ENCODE measurements around the gene CD9.

Gene CD9

GRCh38 chr12:6236641-6236940, 36.4 kb downstream of the CD9 start:
- no peaks in the 10 kb centered on the region for H3K27me3 ChIP-seq (ENCODE audit: control insufficient read depth in 1 of 2, insufficient read depth in 2 of 2, low read length in 2 of 2)
- H3K27ac ChIP-seq (ENCODE audit: low read depth, low read length): no peak overlapping the region
- peaks cover 54% of the 10 kb centered on the region for H3K4me1 ChIP-seq (ENCODE audit: insufficient read depth, low read length)
- peaks cover 51% of the 10 kb centered on the region for H3K36me3 ChIP-seq (ENCODE audit: insufficient read depth, low read length)
- no peak overlapping the region for H3K4me3 ChIP-seq (ENCODE audit: low read depth in 1 of 2, low read length in 2 of 2)
- H3K9me3 ChIP-seq (ENCODE audit: low read length): no peaks in the 10 kb centered on the region
- H3K9ac ChIP-seq (ENCODE audit: low read length): no peak overlapping the region

- Histone ChIP-seq H3K27ac (ENCODE audit: low read depth, low read length) (no peak overlapping the region), H3K4me1 (ENCODE audit: insufficient read depth, low read length) (peaks cover 45% of the 10 kb centered on the region)
Observed at GRCh38 chr12:6237830-6238229, 37.6 kb downstream of the CD9 start.

DNA sequence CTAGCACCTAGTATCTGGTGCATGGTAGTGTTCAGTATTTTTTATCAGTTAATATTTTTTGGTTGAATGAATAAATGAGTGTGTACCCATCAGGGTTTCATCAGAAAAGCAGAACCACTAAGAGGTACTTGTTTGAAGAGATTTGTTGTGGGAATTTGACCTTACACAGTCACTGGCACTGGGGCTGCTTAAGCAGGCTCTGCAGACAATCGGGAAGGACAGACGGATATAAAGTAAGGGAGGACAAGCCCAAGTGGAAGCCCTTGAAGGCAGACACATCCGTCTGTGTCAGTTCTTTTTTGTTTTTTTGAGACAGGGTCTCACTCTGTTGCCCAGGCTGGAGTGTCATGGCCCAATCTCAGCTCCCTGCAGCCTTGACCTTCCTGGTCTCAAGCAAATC, 38.7 kb downstream of the CD9 start:
- Histone ChIP-seq H3K27me3 (ENCODE audit: control insufficient read depth in 1 of 2, insufficient read depth in 2 of 2, low read length in 2 of 2) (no peaks in the 10 kb centered on the region), H3K4me3 (ENCODE audit: low read depth in 1 of 2, low read length in 2 of 2) (no peak overlapping the region), H3K9ac (ENCODE audit: low read length) (no peak overlapping the region), H3K27ac (ENCODE audit: low read depth, low read length) (no peak overlapping the region), H3K4me1 (ENCODE audit: insufficient read depth, low read length) (peaks cover 35% of the 10 kb centered on the region), H3K9me3 (ENCODE audit: low read length) (no peaks in the 10 kb centered on the region), H3K36me3 (ENCODE audit: insufficient read depth, low read length) (peaks cover 39% of the 10 kb centered on the region)

More at GRCh38 chr12:6237830-6238229, 37.6 kb downstream of the CD9 start:
- Histone ChIP-seq H3K27me3 (ENCODE audit: control insufficient read depth in 1 of 2, insufficient read depth in 2 of 2, low read length in 2 of 2) (no peaks in the 10 kb centered on the region), H3K4me3 (ENCODE audit: low read depth in 1 of 2, low read length in 2 of 2) (no peak overlapping the region), H3K36me3 (ENCODE audit: insufficient read depth, low read length) (peaks cover 49% of the 10 kb centered on the region), H3K9ac (ENCODE audit: low read length) (no peak overlapping the region), H3K9me3 (ENCODE audit: low read length) (no peaks in the 10 kb centered on the region)

- Histone ChIP-seq H3K27me3 (ENCODE audit: control insufficient read depth in 1 of 2, insufficient read depth in 2 of 2, low read length in 2 of 2) (no peaks in the 10 kb centered on the region), H3K36me3 (ENCODE audit: insufficient read depth, low read length) (peaks cover 31% of the 10 kb centered on the region), H3K27ac (ENCODE audit: low read depth, low read length) (no peak overlapping the region), H3K9ac (ENCODE audit: low read length) (no peak overlapping the region), H3K4me3 (ENCODE audit: low read depth in 1 of 2, low read length in 2 of 2) (no peak overlapping the region), H3K4me1 (ENCODE audit: insufficient read depth, low read length) (peaks cover 9% of the 10 kb centered on the region), H3K9me3 (ENCODE audit: low read length) (no peaks in the 10 kb centered on the region)
Observed at GRCh38 chr12:6241495-6241894, 41.3 kb downstream of the CD9 start.

GRCh38 chr12:6249580-6249979, 49.4 kb downstream of the CD9 start:
- Histone ChIP-seq H3K36me3 (ENCODE audit: insufficient read depth, low read length) (no peaks in the 10 kb centered on the region), H3K4me3 (ENCODE audit: low read depth in 1 of 2, low read length in 2 of 2) (no peak overlapping the region), H3K9me3 (ENCODE audit: low read length) (no peaks in the 10 kb centered on the region), H3K27me3 (ENCODE audit: control insufficient read depth in 1 of 2, insufficient read depth in 2 of 2, low read length in 2 of 2) (no peaks in the 10 kb centered on the region), H3K27ac (ENCODE audit: low read depth, low read length) (no peak overlapping the region), H3K9ac (ENCODE audit: low read length) (no peak overlapping the region), H3K4me1 (ENCODE audit: insufficient read depth, low read length) (no peaks in the 10 kb centered on the region)

DNA sequence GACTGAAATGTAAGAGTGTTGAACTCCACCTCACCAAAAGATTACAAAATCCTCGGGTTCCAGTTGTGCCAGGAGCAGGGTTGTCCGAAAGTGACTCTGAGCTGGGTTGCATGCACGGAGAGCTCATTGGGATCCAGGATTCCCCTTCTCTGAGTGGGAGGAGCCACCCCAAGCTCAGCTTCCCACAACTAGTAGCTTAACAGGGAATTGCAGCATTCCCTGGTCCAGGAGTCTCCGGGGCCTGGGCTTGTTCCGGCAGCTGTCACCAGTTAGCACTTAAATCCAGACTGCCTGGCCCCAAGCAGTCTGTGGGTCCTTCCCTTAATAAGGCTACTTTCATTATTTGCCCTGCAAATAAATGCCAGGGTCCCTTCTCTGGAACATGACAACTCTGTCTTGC, 50.1 kb downstream of the CD9 start:
- Histone ChIP-seq H3K36me3 (ENCODE audit: insufficient read depth, low read length) (no peaks in the 10 kb centered on the region), H3K9me3 (ENCODE audit: low read length) (no peaks in the 10 kb centered on the region), H3K27me3 (ENCODE audit: control insufficient read depth in 1 of 2, insufficient read depth in 2 of 2, low read length in 2 of 2) (no peaks in the 10 kb centered on the region), H3K4me3 (ENCODE audit: low read depth in 1 of 2, low read length in 2 of 2) (no peak overlapping the region), H3K4me1 (ENCODE audit: insufficient read depth, low read length) (no peaks in the 10 kb centered on the region), H3K27ac (ENCODE audit: low read depth, low read length) (no peak overlapping the region), H3K9ac (ENCODE audit: low read length) (no peak overlapping the region)

- Histone ChIP-seq H3K27ac (ENCODE audit: low read depth, low read length) (no peak overlapping the region), H3K9ac (ENCODE audit: low read length) (no peak overlapping the region), H3K27me3 (ENCODE audit: control insufficient read depth in 1 of 2, insufficient read depth in 2 of 2, low read length in 2 of 2) (no peaks in the 10 kb centered on the region), H3K4me1 (ENCODE audit: insufficient read depth, low read length) (no peaks in the 10 kb centered on the region), H3K36me3 (ENCODE audit: insufficient read depth, low read length) (no peaks in the 10 kb centered on the region), H3K9me3 (ENCODE audit: low read length) (no peaks in the 10 kb centered on the region), H3K4me3 (ENCODE audit: low read depth in 1 of 2, low read length in 2 of 2) (no peak overlapping the region)
Observed at GRCh38 chr12:6253278-6253677, 53.1 kb downstream of the CD9 start.

DNA sequence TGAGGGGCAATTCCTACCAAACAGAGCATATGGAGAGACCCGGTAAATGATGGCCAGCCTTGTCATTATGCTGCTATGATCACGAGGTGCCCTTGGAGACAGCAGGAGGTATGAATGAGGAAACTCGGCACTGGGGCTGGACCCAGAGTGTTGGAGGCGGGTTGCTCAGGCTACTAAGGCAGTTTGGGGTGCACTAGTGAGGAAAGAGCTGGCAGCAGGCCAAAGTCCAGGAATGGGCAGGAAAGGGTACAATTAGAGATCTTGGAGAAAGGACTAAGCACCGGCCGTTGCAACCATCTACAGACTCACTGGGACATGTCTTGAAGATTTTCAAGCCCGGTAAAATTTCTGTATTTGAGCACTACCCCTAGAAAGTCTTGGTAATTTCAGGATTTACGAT, 54.3 kb downstream of the CD9 start:
- Histone ChIP-seq H3K9ac (ENCODE audit: low read length) (no peak overlapping the region), H3K27ac (ENCODE audit: low read depth, low read length) (no peak overlapping the region), H3K36me3 (ENCODE audit: insufficient read depth, low read length) (no peaks in the 10 kb centered on the region), H3K9me3 (ENCODE audit: low read length) (no peaks in the 10 kb centered on the region), H3K4me1 (ENCODE audit: insufficient read depth, low read length) (no peaks in the 10 kb centered on the region), H3K4me3 (ENCODE audit: low read depth in 1 of 2, low read length in 2 of 2) (no peak overlapping the region), H3K27me3 (ENCODE audit: control insufficient read depth in 1 of 2, insufficient read depth in 2 of 2, low read length in 2 of 2) (no peaks in the 10 kb centered on the region)

DNA sequence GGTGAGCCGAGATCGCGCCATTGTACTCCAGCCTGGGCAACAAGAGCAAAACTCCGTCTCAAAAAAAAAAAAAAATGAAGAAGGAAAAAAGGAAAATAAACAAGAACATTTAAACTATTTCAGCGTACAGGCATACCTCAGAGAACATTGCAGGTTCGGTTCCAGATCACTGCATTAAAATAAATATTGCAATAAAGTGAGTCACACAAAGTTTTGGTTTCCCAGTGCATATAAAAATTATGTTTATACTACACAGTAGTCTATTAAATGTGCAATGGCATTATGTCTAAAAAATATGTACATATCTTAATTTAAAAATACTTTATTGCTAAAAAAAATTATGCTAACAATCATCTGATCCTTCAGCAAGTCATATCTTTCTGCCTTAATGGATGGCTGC, 56.8 kb downstream of the CD9 start:
- H3K36me3 ChIP-seq (ENCODE audit: insufficient read depth, low read length): no peaks in the 10 kb centered on the region
- no peaks in the 10 kb centered on the region for H3K9me3 ChIP-seq (ENCODE audit: low read length)
- no peak overlapping the region for H3K9ac ChIP-seq (ENCODE audit: low read length)
- no peak overlapping the region for H3K4me3 ChIP-seq (ENCODE audit: low read depth in 1 of 2, low read length in 2 of 2)
- H3K4me1 ChIP-seq (ENCODE audit: insufficient read depth, low read length): no peaks in the 10 kb centered on the region
- no peak overlapping the region for H3K27ac ChIP-seq (ENCODE audit: low read depth, low read length)
- no peaks in the 10 kb centered on the region for H3K27me3 ChIP-seq (ENCODE audit: control insufficient read depth in 1 of 2, insufficient read depth in 2 of 2, low read length in 2 of 2)

DNA sequence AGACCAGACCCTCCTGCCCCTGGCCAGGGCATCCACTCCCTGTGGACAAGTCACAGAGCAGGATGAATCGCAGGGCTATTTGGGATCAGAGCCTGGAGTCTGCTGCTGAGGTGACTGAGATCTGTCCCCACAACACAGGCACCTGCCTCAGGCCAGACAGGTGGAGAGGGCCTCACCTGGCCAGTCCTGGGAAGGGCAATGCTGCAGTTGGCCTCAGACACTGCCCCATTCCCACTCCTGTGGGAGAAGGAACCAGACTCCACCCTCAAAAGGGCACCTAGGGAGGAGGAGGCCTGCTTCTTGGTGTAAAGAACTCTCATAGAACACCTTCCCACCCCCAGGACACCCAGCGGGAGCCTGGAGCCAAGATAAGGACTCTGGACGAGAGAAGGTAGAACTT, 62.0 kb downstream of the CD9 start:
- Histone ChIP-seq H3K27ac (ENCODE audit: low read depth, low read length) (no peak overlapping the region), H3K9me3 (ENCODE audit: low read length) (no peaks in the 10 kb centered on the region), H3K4me1 (ENCODE audit: insufficient read depth, low read length) (no peaks in the 10 kb centered on the region), H3K9ac (ENCODE audit: low read length) (no peak overlapping the region), H3K4me3 (ENCODE audit: low read depth in 1 of 2, low read length in 2 of 2) (no peak overlapping the region), H3K36me3 (ENCODE audit: insufficient read depth, low read length) (no peaks in the 10 kb centered on the region), H3K27me3 (ENCODE audit: control insufficient read depth in 1 of 2, insufficient read depth in 2 of 2, low read length in 2 of 2) (no peaks in the 10 kb centered on the region)

DNA sequence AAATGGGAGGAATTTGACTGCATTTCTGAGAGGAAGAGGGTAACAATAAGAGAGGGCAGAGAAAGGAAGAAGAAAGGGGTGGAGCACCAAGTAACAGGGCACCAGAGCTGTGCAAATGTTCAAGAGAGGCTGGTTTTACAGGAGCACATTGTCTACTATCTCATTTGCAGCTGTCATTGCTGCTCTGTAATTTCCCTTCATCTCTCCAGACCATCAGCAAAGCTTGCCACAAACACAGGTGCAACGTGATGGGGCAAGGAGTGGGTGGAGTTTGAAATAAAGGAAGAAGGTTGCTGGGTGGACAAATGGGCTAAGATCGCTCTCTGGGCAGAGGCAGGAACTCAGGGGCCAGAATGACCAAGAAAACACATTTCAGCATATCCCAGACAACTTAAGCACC, 62.4 kb downstream of the CD9 start:
- H3K4me1 ChIP-seq (ENCODE audit: insufficient read depth, low read length): no peaks in the 10 kb centered on the region
- no peak overlapping the region for H3K27ac ChIP-seq (ENCODE audit: low read depth, low read length)
- no peaks in the 10 kb centered on the region for H3K9me3 ChIP-seq (ENCODE audit: low read length)
- H3K36me3 ChIP-seq (ENCODE audit: insufficient read depth, low read length): no peaks in the 10 kb centered on the region
- no peak overlapping the region for H3K9ac ChIP-seq (ENCODE audit: low read length)
- no peak overlapping the region for H3K4me3 ChIP-seq (ENCODE audit: low read depth in 1 of 2, low read length in 2 of 2)
- no peaks in the 10 kb centered on the region for H3K27me3 ChIP-seq (ENCODE audit: control insufficient read depth in 1 of 2, insufficient read depth in 2 of 2, low read length in 2 of 2)

DNA sequence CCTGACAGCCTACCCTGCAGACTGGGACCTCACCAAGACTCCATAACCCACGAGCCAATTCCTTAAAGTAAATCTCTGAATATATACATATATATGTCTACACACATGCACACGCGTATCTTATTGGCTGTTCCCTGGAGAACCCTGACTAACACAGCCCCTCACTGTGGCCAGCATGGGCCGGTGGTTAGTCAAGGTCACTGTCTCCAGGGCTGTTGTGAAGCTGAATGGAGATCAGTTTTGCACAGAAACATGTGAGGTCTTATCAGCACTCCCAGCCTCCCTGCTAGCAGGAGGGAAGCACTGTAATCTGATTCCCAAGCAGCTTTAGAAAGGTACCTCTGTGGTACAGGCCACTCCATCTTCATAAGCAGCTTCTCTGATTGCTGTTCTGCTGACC, 63.7 kb downstream of the CD9 start:
- Histone ChIP-seq H3K27ac (ENCODE audit: low read depth, low read length) (no peak overlapping the region), H3K27me3 (ENCODE audit: control insufficient read depth in 1 of 2, insufficient read depth in 2 of 2, low read length in 2 of 2) (no peaks in the 10 kb centered on the region), H3K9me3 (ENCODE audit: low read length) (no peaks in the 10 kb centered on the region), H3K36me3 (ENCODE audit: insufficient read depth, low read length) (no peaks in the 10 kb centered on the region), H3K4me3 (ENCODE audit: low read depth in 1 of 2, low read length in 2 of 2) (no peak overlapping the region), H3K4me1 (ENCODE audit: insufficient read depth, low read length) (peaks cover 7% of the 10 kb centered on the region), H3K9ac (ENCODE audit: low read length) (no peak overlapping the region)

All from muscle layer of colon (tissue), 2 donors.